CD4-positive, alpha-beta memory T cell (primary cell): ENCODE measurements around the gene MAG. TPM values are rescaled to one million over a fixed set of nuclear protein-coding genes. Genes with fewer than 3 reads are reported as not detected.

ENCODE experiments used
- CTCF ChIA-PET: fragments of 350-600 bp; sonication (Branson Sonifier 250); formaldehyde crosslinking; loops from one replicate; lab custom pipeline; 2021; ENCODE audit warnings: inconsistent platforms; ENCODE audit not compliant: partially characterized antibody; lab: Charles Lee
- POLR2A ChIA-PET: fragments of 350-600 bp; sonication (Branson Sonifier 250); formaldehyde crosslinking; loops from one replicate; lab custom pipeline; 2021; ENCODE audit not compliant: partially characterized antibody; lab: Charles Lee
- DNase-seq, 5 donors: peaks; one replicate each; pipeline versions ENCODE4 v3.0.0 to v3.0.0-alpha.2; 2020 to 2022; ENCODE audit warnings: mixed read lengths in 1 of 5
- H3K27ac ChIP-seq: one replicate; pipeline ENCODE4 v1.7.0; 2013; ENCODE audit warnings: low read depth, low read length
- H3K27me3 ChIP-seq: 2 replicates; pipeline ENCODE4 v1.7.0; 2013; ENCODE audit warnings: mild to moderate bottlenecking, low read length, moderate library complexity; ENCODE audit not compliant: insufficient read depth
- H3K36me3 ChIP-seq: 2 replicates; pipeline ENCODE4 v1.7.0; 2013; ENCODE audit warnings: mild to moderate bottlenecking, low read length, moderate library complexity; ENCODE audit not compliant: insufficient read depth
- H3K4me1 ChIP-seq: 2 replicates; pipeline ENCODE4 v1.7.0; 2013; ENCODE audit warnings: mild to moderate bottlenecking, low read length, moderate library complexity; ENCODE audit not compliant: insufficient read depth
- H3K4me3 ChIP-seq, 2 donors: one replicate each; pipeline ENCODE4 v1.7.0; 2013; ENCODE audit warnings: low read length in 2 of 2, mild to moderate bottlenecking in 1 of 2
- H3K9me3 ChIP-seq, 2 donors: one replicate each; pipeline ENCODE4 v1.7.0; 2013; ENCODE audit warnings: low read length in 2 of 2, control low read depth in 1 of 2; ENCODE audit not compliant: control insufficient read depth in 1 of 2
- H3K27ac Mint-ChIP-seq, 7 donors: one replicate each; pipeline ENCODE4 v1.8.0; 2020 to 2021; ENCODE audit warnings: mixed read lengths in 7 of 7, mild to moderate bottlenecking in 6 of 7, inconsistent platforms in 3 of 7, moderate library complexity in 3 of 7
- H3K27me3 Mint-ChIP-seq, 2 donors: one replicate each; pipeline ENCODE4 v1.8.0; 2020 to 2021; ENCODE audit warnings: mixed read lengths in 2 of 2
- H3K36me3 Mint-ChIP-seq, 2 donors: one replicate each; pipeline ENCODE4 v1.8.0; 2020 to 2021; ENCODE audit warnings: mixed read lengths in 2 of 2, inconsistent platforms in 1 of 2, mild to moderate bottlenecking in 1 of 2
- H3K4me1 Mint-ChIP-seq, 4 donors: one replicate each; pipeline ENCODE4 v1.8.0; 2020 to 2021; ENCODE audit warnings: mixed read lengths in 4 of 4, mild to moderate bottlenecking in 1 of 4
- H3K4me3 Mint-ChIP-seq, 8 donors: one replicate each; pipeline ENCODE4 v1.8.0; 2020 to 2021; ENCODE audit warnings: mixed read lengths in 8 of 8, mild to moderate bottlenecking in 7 of 8, moderate library complexity in 6 of 8, inconsistent platforms in 3 of 8
- H3K9me3 Mint-ChIP-seq, 8 donors: one replicate each; pipeline ENCODE4 v1.8.0; 2020 to 2021; ENCODE audit warnings: mixed read lengths in 8 of 8, mild to moderate bottlenecking in 5 of 8, inconsistent platforms in 3 of 8, moderate library complexity in 1 of 8
- intact Hi-C: fragments of 100-400 bp; cut with micrococcal nuclease; formaldehyde crosslinking; loops from one replicate; pipeline ENCODE4 v1.15.1; 2023
- polyA plus RNA-seq, 2 donors: library from polyadenylated mRNA; unstranded; fragments of 300-500 nt; fragmentation: Illumina TruSeq; gene quantifications; one replicate each; pipeline ENCODE4 v1.2.3, GENCODE V29; 2021
- total RNA-seq, 2 experiments: library from RNA; stranded (reverse); gene quantifications; one replicate each; pipeline ENCODE4 v1.2.3, GENCODE V29; 2021

The MAG gene
- total and polyA plus RNA-seq, 4 experiments from 2014 or later = not detected

GRCh38 chr19:35311901-35312665 is 20.1 kb downstream of the MAG start:
- no peaks in the 10 kb centered on the region for H3K4me1 ChIP-seq
- no peak overlapping the region for H3K4me3 Mint-ChIP-seq
- no peaks in the 10 kb centered on the region for H3K27me3 Mint-ChIP-seq
- no peaks in the 10 kb centered on the region for H3K36me3 ChIP-seq
- H3K36me3 Mint-ChIP-seq = no peaks in the 10 kb centered on the region
- no peak overlapping the region for H3K27ac ChIP-seq
- ChIA-PET POLR2A (no interaction called here), CTCF (interaction anchor here (1.0 kb wide), 1 partner anchor 183 kb away, joined by 3 read pairs; no protein-coding TSS in a partner anchor)
- intact Hi-C loops = no loop called here
- H3K27ac Mint-ChIP-seq = no peak overlapping the region
- H3K9me3 Mint-ChIP-seq = no peaks in the 10 kb centered on the region
- H3K4me3 ChIP-seq = no peak overlapping the region
- no peaks in the 10 kb centered on the region for H3K27me3 ChIP-seq
- no peaks in the 10 kb centered on the region for H3K9me3 ChIP-seq
- DNase-seq = no peak
- no peaks in the 10 kb centered on the region for H3K4me1 Mint-ChIP-seq

GRCh38 chr19:35313587-35313986 is 21.6 kb downstream of the MAG start:
- ChIA-PET CTCF (no interaction called here), POLR2A (no interaction called here)
- Histone ChIP-seq H3K27ac (no peak overlapping the region), H3K9me3 (no peaks in the 10 kb centered on the region), H3K4me1 (peaks cover 2% of the 10 kb centered on the region), H3K27me3 (no peaks in the 10 kb centered on the region), H3K36me3 (no peaks in the 10 kb centered on the region), H3K4me3 (no peak overlapping the region)
- intact Hi-C loops = no loop called here
- no peak overlapping the region for H3K4me3 Mint-ChIP-seq
- no peaks in the 10 kb centered on the region for H3K27me3 Mint-ChIP-seq
- peak in 1 of 5 donors; percentile 5 for DNase-seq
- peaks cover 0 to 6% (median 1%) of the 10 kb centered on the region in 4 donors for H3K4me1 Mint-ChIP-seq
- no peaks in the 10 kb centered on the region for H3K9me3 Mint-ChIP-seq
- no peaks in the 10 kb centered on the region for H3K36me3 Mint-ChIP-seq
- H3K27ac Mint-ChIP-seq = no peak overlapping the region

DNA sequence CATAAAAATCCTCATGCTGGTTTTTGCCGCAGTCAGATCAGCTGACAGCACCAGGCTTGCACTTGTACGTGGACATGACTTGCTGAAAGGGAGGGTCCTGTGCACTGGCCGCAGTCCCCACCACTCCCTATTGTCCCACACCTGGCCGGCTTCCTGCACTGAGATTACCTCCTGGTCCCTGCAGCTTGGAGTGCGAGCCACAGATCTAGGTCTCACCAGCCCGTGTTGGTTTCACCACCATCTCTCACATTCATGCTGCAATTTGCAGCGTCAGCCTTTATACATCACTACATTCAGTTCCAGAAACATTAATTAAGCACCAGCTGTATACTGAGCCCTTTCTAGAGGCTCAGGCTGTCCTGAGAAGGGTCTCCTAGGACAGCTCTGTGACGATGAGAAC is 22.1 kb downstream of the MAG start:
- no peaks in the 10 kb centered on the region for H3K36me3 ChIP-seq
- Mint-ChIP-seq H3K36me3 (no peaks in the 10 kb centered on the region), H3K4me3 (no peak overlapping the region), H3K9me3 (no peaks in the 10 kb centered on the region), H3K27ac (no peak overlapping the region), H3K4me1 (peaks cover 0 to 11% (median 6%) of the 10 kb centered on the region in 4 donors), H3K27me3 (peaks cover 0 to 2% of the 10 kb centered on the region in 2 donors)
- H3K4me1 ChIP-seq = peaks cover 6% of the 10 kb centered on the region
- H3K27me3 ChIP-seq = no peaks in the 10 kb centered on the region
- ChIA-PET CTCF (no interaction called here), POLR2A (no interaction called here)
- intact Hi-C loops = no loop called here
- H3K4me3 ChIP-seq = no peak overlapping the region
- no peak for DNase-seq
- no peak overlapping the region for H3K27ac ChIP-seq
- no peaks in the 10 kb centered on the region for H3K9me3 ChIP-seq

- POLR2A ChIA-PET = no interaction called here
These were observed 23.0 kb downstream of the MAG start for GRCh38 chr19:35314858-35315470.

DNA sequence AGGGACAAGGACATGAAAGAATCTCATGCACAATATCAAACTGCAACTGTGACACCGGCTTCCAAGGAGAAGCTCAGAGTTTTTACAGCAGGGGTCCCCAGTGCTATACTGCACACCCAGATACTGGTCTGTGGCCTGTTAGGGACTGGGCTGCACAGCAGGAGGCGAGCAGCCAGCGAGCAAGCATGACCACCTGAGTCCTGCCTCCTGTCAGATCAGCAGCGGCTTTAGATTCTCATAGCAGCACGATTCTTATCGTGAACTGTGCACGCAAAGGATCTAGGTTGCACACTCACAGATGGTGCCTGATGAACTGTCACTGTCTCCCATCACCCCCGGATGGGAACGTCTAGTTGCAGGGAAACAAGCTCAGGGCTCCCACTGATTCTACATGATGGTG is 23.9 kb downstream of the MAG start:
- H3K4me3 ChIP-seq = no peak overlapping the region
- intact Hi-C loops = no loop called here
- no peak for DNase-seq
- H3K4me3 Mint-ChIP-seq = no peak overlapping the region
- no peaks in the 10 kb centered on the region for H3K9me3 Mint-ChIP-seq
- H3K4me1 Mint-ChIP-seq = peaks cover 0 to 12% (median 6%) of the 10 kb centered on the region in 4 donors
- POLR2A ChIA-PET = no interaction called here
- H3K36me3 ChIP-seq = no peaks in the 10 kb centered on the region
- no peaks in the 10 kb centered on the region for H3K27me3 ChIP-seq
- peaks cover 0 to 2% of the 10 kb centered on the region in 2 donors for H3K27me3 Mint-ChIP-seq
- CTCF ChIA-PET = no interaction called here
- no peaks in the 10 kb centered on the region for H3K36me3 Mint-ChIP-seq
- no peak overlapping the region for H3K27ac Mint-ChIP-seq
- H3K27ac ChIP-seq = no peak overlapping the region
- no peaks in the 10 kb centered on the region for H3K9me3 ChIP-seq
- H3K4me1 ChIP-seq = peaks cover 6% of the 10 kb centered on the region

More at GRCh38 chr19:35314858-35315470, 23.0 kb downstream of the MAG start:
- Mint-ChIP-seq H3K4me3 (no peak overlapping the region), H3K36me3 (no peaks in the 10 kb centered on the region), H3K9me3 (no peaks in the 10 kb centered on the region), H3K27ac (no peak overlapping the region), H3K4me1 (peaks cover 0 to 12% (median 6%) of the 10 kb centered on the region in 4 donors), H3K27me3 (peaks cover 0 to 2% of the 10 kb centered on the region in 2 donors)
- Histone ChIP-seq H3K9me3 (no peaks in the 10 kb centered on the region), H3K27me3 (no peaks in the 10 kb centered on the region), H3K27ac (no peak overlapping the region), H3K4me1 (peaks cover 6% of the 10 kb centered on the region), H3K36me3 (no peaks in the 10 kb centered on the region), H3K4me3 (no peak overlapping the region)
- intact Hi-C loops = no loop called here
- peak in 1 of 5 donors; percentile 3 for DNase-seq
- CTCF ChIA-PET = no interaction called here

- H3K27me3 ChIP-seq = no peaks in the 10 kb centered on the region
- Mint-ChIP-seq H3K27me3 (peaks cover 0 to 2% of the 10 kb centered on the region in 2 donors), H3K27ac (no peak overlapping the region), H3K4me3 (peak overlapping the region in 1 of 8 donors; percentile 35), H3K9me3 (peaks cover 0 to 2% (median 0%) of the 10 kb centered on the region in 8 donors), H3K36me3 (no peaks in the 10 kb centered on the region), H3K4me1 (peaks cover 0 to 12% (median 6%) of the 10 kb centered on the region in 4 donors)
- no peaks in the 10 kb centered on the region for H3K9me3 ChIP-seq
- no peak for DNase-seq
- CTCF ChIA-PET = no interaction called here
- peaks cover 6% of the 10 kb centered on the region for H3K4me1 ChIP-seq
- no peak overlapping the region for H3K27ac ChIP-seq
- POLR2A ChIA-PET = no interaction called here
- H3K36me3 ChIP-seq = no peaks in the 10 kb centered on the region
- no peak overlapping the region for H3K4me3 ChIP-seq
- intact Hi-C loops = no loop called here
These were observed 24.6 kb downstream of the MAG start for GRCh38 chr19:35316560-35316959.

DNA sequence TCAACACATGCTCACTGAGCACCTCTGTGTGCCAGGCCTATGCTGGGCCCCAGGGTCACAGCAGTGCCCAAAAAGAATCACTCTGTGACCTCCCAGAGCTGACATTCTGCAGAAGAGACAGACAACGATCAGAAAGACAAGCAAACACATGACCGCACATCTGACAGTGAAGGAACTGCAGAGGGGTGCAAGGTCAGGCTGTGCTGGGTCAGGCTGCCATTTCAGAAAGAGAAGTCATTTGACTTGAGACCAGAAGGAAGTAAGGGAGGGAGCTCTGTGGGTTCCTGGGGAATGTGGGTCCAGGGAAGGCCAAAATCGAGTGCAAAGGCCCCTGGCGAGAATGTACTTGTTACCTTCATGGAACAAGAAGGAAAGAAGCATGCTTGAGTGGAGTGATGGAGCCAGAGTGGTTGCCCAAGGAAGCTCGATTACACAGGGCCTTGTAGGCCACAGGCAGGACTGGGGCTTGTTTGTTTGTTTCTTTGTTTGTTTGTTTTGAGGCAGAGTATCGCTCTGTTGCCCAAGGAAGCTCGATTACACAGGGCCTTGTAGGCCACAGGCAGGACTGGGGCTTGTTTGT is 25.6 kb downstream of the MAG start:
- no peaks in the 10 kb centered on the region for H3K36me3 Mint-ChIP-seq
- intact Hi-C loops = no loop called here
- H3K27ac ChIP-seq = no peak overlapping the region
- CTCF ChIA-PET = no interaction called here
- POLR2A ChIA-PET = no interaction called here
- H3K27me3 ChIP-seq = no peaks in the 10 kb centered on the region
- H3K27me3 Mint-ChIP-seq = peaks cover 0 to 2% of the 10 kb centered on the region in 2 donors
- H3K4me3 ChIP-seq = no peak overlapping the region
- H3K36me3 ChIP-seq = no peaks in the 10 kb centered on the region
- H3K9me3 ChIP-seq = no peaks in the 10 kb centered on the region
- no peak overlapping the region for H3K4me3 Mint-ChIP-seq
- H3K4me1 ChIP-seq = peaks cover 6% of the 10 kb centered on the region
- peaks cover 0 to 9% (median 0%) of the 10 kb centered on the region in 8 donors for H3K9me3 Mint-ChIP-seq
- no peak for DNase-seq
- peaks cover 0 to 12% (median 6%) of the 10 kb centered on the region in 4 donors for H3K4me1 Mint-ChIP-seq
- H3K27ac Mint-ChIP-seq = no peak overlapping the region
